ENCODE results near the gene NECTIN3.

GRCh38 chr3:111190518-111190917, 118.9 kb downstream of the NECTIN3 start:
- TF ChIP-seq CTCF (IDR thresholded peaks at IDR 0.05): no peak
- no peak for TF ChIP-seq POLR2A (IDR thresholded peaks at IDR 0.05)
